ENCODE data around the gene ANKRD13A.

The ANKRD13A gene

GRCh38 chr12:109988903-109989302 is 10.3 kb upstream of the ANKRD13A start:
- POLR2A ChIA-PET, result no interaction called here
- TF ChIP-seq CTBP1 (IDR thresholded peaks at IDR 0.05; ENCODE audit: borderline replicate concordance) (no peak), NFRKB (IDR thresholded peaks at IDR 0.05) (no peak), FOXM1 (IDR thresholded peaks at IDR 0.05; ENCODE audit: borderline replicate concordance) (no peak), L3MBTL2 (conservative IDR thresholded peaks at IDR 0.05) (no peak), FOXK2 (IDR thresholded peaks at IDR 0.05) (no peak), SUZ12 (IDR thresholded peaks at IDR 0.05) (no peak), LEF1 (IDR thresholded peaks at IDR 0.05; ENCODE audit: borderline replicate concordance) (no peak), HDGF (IDR thresholded peaks at IDR 0.05; ENCODE audit: borderline replicate concordance) (no peak), ZNF384 (IDR thresholded peaks at IDR 0.05) (no peak), SP1 (IDR thresholded peaks at IDR 0.05) (no peak), FOXA1 (IDR thresholded peaks at IDR 0.05) (no peak)
- CTCF ChIA-PET, result no interaction called here
- DNase-seq (ENCODE audit: extremely low spot score), result no peak

- no peak for DNase-seq (ENCODE audit: extremely low spot score)
- ChIA-PET POLR2A (no interaction called here), CTCF (no interaction called here)
- TF ChIP-seq ZNF384 (IDR thresholded peaks at IDR 0.05) (no peak), SUZ12 (IDR thresholded peaks at IDR 0.05) (no peak), ARNT (IDR thresholded peaks at IDR 0.05) (no peak), L3MBTL2 (conservative IDR thresholded peaks at IDR 0.05) (no peak), FOXK2 (IDR thresholded peaks at IDR 0.05) (no peak), ELF4 (IDR thresholded peaks at IDR 0.05) (no peak), SP1 (IDR thresholded peaks at IDR 0.05) (no peak), TARDBP (IDR thresholded peaks at IDR 0.05) (no peak), FOXA1 (IDR thresholded peaks at IDR 0.05) (no peak), BHLHE40 (IDR thresholded peaks at IDR 0.05; ENCODE audit: borderline replicate concordance) (no peak), LEF1 (IDR thresholded peaks at IDR 0.05; ENCODE audit: borderline replicate concordance) (no peak)
These were observed 9.8 kb upstream of the ANKRD13A start for GRCh38 chr12:109989380-109989779.

- no peak for DNase-seq (ENCODE audit: extremely low spot score)
- POLR2A ChIA-PET, result no interaction called here
- CTCF ChIA-PET, result no interaction called here
These were observed 7.6 kb upstream of the ANKRD13A start for GRCh38 chr12:109991586-109991985.

GRCh38 chr12:109993091-109993490 is 6.1 kb upstream of the ANKRD13A start:
- ChIA-PET CTCF (interaction anchor here (0.6 kb wide), 1 partner anchor 144 kb away, joined by 3 read pairs; no protein-coding TSS in a partner anchor), POLR2A (no interaction called here)
- no peak for TF ChIP-seq BHLHE40 (IDR thresholded peaks at IDR 0.05; ENCODE audit: borderline replicate concordance)
- no peak for TF ChIP-seq ARNT (IDR thresholded peaks at IDR 0.05)
- no peak for TF ChIP-seq CTBP1 (IDR thresholded peaks at IDR 0.05; ENCODE audit: borderline replicate concordance)
- TF ChIP-seq FOXA1 (IDR thresholded peaks at IDR 0.05), result no peak
- no peak for TF ChIP-seq FOXK2 (IDR thresholded peaks at IDR 0.05)
- no peak for TF ChIP-seq NFRKB (IDR thresholded peaks at IDR 0.05)
- TF ChIP-seq SP1 (IDR thresholded peaks at IDR 0.05), result no peak
- no peak for TF ChIP-seq TARDBP (IDR thresholded peaks at IDR 0.05)
- TF ChIP-seq HDGF (IDR thresholded peaks at IDR 0.05; ENCODE audit: borderline replicate concordance), result no peak
- no peak for TF ChIP-seq ELF4 (IDR thresholded peaks at IDR 0.05)
- TF ChIP-seq ZNF384 (IDR thresholded peaks at IDR 0.05), result no peak
- no peak for TF ChIP-seq LEF1 (IDR thresholded peaks at IDR 0.05; ENCODE audit: borderline replicate concordance)
- no peak for DNase-seq (ENCODE audit: extremely low spot score)

More at GRCh38 chr12:109991586-109991985, 7.6 kb upstream of the ANKRD13A start:
- TF ChIP-seq LEF1 (IDR thresholded peaks at IDR 0.05; ENCODE audit: borderline replicate concordance), result no peak
- TF ChIP-seq SUZ12 (IDR thresholded peaks at IDR 0.05), result no peak
- no peak for TF ChIP-seq TARDBP (IDR thresholded peaks at IDR 0.05)

GRCh38 chr12:109994401-109995175 is 4.6 kb upstream of the ANKRD13A start:
- DNase-seq (ENCODE audit: extremely low spot score), result no peak
- POLR2A ChIA-PET, result no interaction called here
- TF ChIP-seq FOXM1 (IDR thresholded peaks at IDR 0.05; ENCODE audit: borderline replicate concordance), result no peak
- no peak for TF ChIP-seq L3MBTL2 (conservative IDR thresholded peaks at IDR 0.05)
- no peak for TF ChIP-seq NFRKB (IDR thresholded peaks at IDR 0.05)
- TF ChIP-seq CTBP1 (IDR thresholded peaks at IDR 0.05; ENCODE audit: borderline replicate concordance), result no peak
- TF ChIP-seq FOXA1 (IDR thresholded peaks at IDR 0.05), result no peak
- TF ChIP-seq ARNT (IDR thresholded peaks at IDR 0.05), result no peak
- TF ChIP-seq ELF4 (IDR thresholded peaks at IDR 0.05), result no peak
- TF ChIP-seq HDGF (IDR thresholded peaks at IDR 0.05; ENCODE audit: borderline replicate concordance), result no peak
- TF ChIP-seq LEF1 (IDR thresholded peaks at IDR 0.05; ENCODE audit: borderline replicate concordance), result no peak
- no peak for TF ChIP-seq PKNOX1 (IDR thresholded peaks at IDR 0.05)
- TF ChIP-seq ZNF384 (IDR thresholded peaks at IDR 0.05), result no peak
- no peak for TF ChIP-seq BHLHE40 (IDR thresholded peaks at IDR 0.05; ENCODE audit: borderline replicate concordance)
- no peak for TF ChIP-seq TARDBP (IDR thresholded peaks at IDR 0.05)
- no peak for TF ChIP-seq SP1 (IDR thresholded peaks at IDR 0.05)
- no peak for TF ChIP-seq FOXK2 (IDR thresholded peaks at IDR 0.05)
- no peak for TF ChIP-seq SUZ12 (IDR thresholded peaks at IDR 0.05)
- CTCF ChIA-PET, result interaction anchor here (0.7 kb wide), 1 partner anchor 30 kb away, joined by 5 read pairs; no protein-coding TSS in a partner anchor

- ChIA-PET CTCF (no interaction called here), POLR2A (no interaction called here)
- TF ChIP-seq FOXK2 (IDR thresholded peaks at IDR 0.05) (no peak), L3MBTL2 (conservative IDR thresholded peaks at IDR 0.05) (no peak), LEF1 (IDR thresholded peaks at IDR 0.05; ENCODE audit: borderline replicate concordance) (no peak), FOXA1 (IDR thresholded peaks at IDR 0.05) (no peak), ELF4 (IDR thresholded peaks at IDR 0.05) (no peak), ZNF384 (IDR thresholded peaks at IDR 0.05) (no peak), BHLHE40 (IDR thresholded peaks at IDR 0.05; ENCODE audit: borderline replicate concordance) (no peak), CTBP1 (IDR thresholded peaks at IDR 0.05; ENCODE audit: borderline replicate concordance) (no peak), NFRKB (IDR thresholded peaks at IDR 0.05) (no peak), SP1 (IDR thresholded peaks at IDR 0.05) (no peak), TARDBP (IDR thresholded peaks at IDR 0.05) (no peak), ARNT (IDR thresholded peaks at IDR 0.05) (no peak), HDGF (IDR thresholded peaks at IDR 0.05; ENCODE audit: borderline replicate concordance) (no peak), FOXM1 (IDR thresholded peaks at IDR 0.05; ENCODE audit: borderline replicate concordance) (no peak), SUZ12 (IDR thresholded peaks at IDR 0.05) (no peak), PKNOX1 (IDR thresholded peaks at IDR 0.05) (no peak)
- DNase-seq (ENCODE audit: extremely low spot score), result no peak
These were observed 3.9 kb upstream of the ANKRD13A start for GRCh38 chr12:109995361-109995685.

Data from HEK293T (cell line).